ENCODE results near the gene GNA12.

DNA sequence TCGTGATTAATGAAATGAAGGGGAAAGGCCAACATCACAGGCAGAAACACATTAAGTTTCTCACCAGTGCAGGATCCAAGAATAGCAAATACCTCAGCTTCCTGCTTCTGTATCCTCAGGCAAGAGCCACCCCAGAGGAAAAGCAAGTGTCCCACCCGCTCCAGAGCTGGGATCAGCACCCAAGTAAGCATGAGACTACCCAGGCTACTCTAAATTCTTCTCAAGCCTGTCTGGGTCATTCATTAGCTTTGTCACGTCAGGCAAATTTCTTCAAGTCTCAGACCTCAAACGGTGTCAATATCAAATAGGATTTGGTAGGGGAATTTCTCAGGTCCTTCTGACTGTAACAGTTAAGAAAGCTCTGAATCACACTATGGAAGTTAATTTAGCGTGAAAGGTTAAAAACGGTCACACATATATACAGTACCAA, 59.0 kb downstream of the GNA12 start:
- no peak for TF ChIP-seq TAF1 (IDR thresholded peaks at IDR 0.05; ENCODE audit: borderline replicate concordance, insufficient read depth, low read length)
- no peak for TF ChIP-seq POLR2AphosphoS5 (IDR thresholded peaks at IDR 0.05; ENCODE audit: low read depth, low read length)
- no peak for TF ChIP-seq FOXP2 (optimal IDR thresholded peaks at IDR 0.05; ENCODE audit: borderline replicate concordance, extremely low read depth, extremely low read length, insufficient read depth)
- TF ChIP-seq SIN3A (IDR thresholded peaks at IDR 0.05; ENCODE audit: borderline replicate concordance, insufficient read depth, low read length): no peak

All from PFSK-1 (cell line).